OCI-LY7 (cell line): Measurements from ENCODE around the gene DYNC1I1. TPM values are rescaled to one million over a fixed set of nuclear protein-coding genes. Genes with fewer than 3 reads are reported as not detected.

Experiments used
- BruUV-seq: library from RNA; stranded (reverse); fragments of 400-500 nt; replicated peaks from 2 replicates; lab custom pipeline; 2021; lab: Mats Ljungman, UMichigan
- CTCF ChIA-PET: fragments of 300-600 bp; sonication (Branson Sonifier 250); formaldehyde crosslinking; loops from one replicate; lab custom pipeline; 2022; ENCODE audit warnings: antibody characterized with exemption; ENCODE audit not compliant: unreplicated experiment; lab: Charles Lee
- POLR2A ChIA-PET: fragments of 300-600 bp; sonication (Branson Sonifier 250); formaldehyde crosslinking; loops from one replicate; lab custom pipeline; 2022; ENCODE audit warnings: antibody characterized with exemption; lab: Charles Lee
- DNase-seq: peaks from one replicate; pipeline ENCODE4 v3.0.0-alpha.2; 2015; ENCODE audit warnings: low spot score
- H2AFZ ChIP-seq: fragments of 200-600 bp; sonication (generic), shearing (Covaris generic); 2 replicates; pipeline ENCODE4 v1.6.1; 2014; ENCODE audit warnings: mild to moderate bottlenecking, antibody characterized with exemption, low read length, moderate library complexity
- H3K27ac ChIP-seq: fragments of 200-600 bp; sonication (generic); 2 replicates; pipeline ENCODE4 v1.5.1; 2014; ENCODE audit warnings: mixed run types, low read depth, mild to moderate bottlenecking, moderate library complexity, low read length, inconsistent platforms; ENCODE audit not compliant: poor library complexity, severe bottlenecking
- H3K36me3 ChIP-seq: fragments of 200-600 bp; sonication (generic); 2 replicates; pipeline ENCODE4 v1.6.1; 2014; ENCODE audit warnings: mild to moderate bottlenecking, antibody characterized with exemption, low read length, moderate library complexity, mixed read lengths; ENCODE audit not compliant: insufficient read depth
- H3K4me1 ChIP-seq: fragments of 200-600 bp; sonication (generic); 2 replicates; pipeline ENCODE4 v1.5.1; 2014; ENCODE audit warnings: mild to moderate bottlenecking, low read length; ENCODE audit not compliant: insufficient read depth, poor library complexity, severe bottlenecking
- H3K4me2 ChIP-seq: fragments of 200-600 bp; sonication (generic); 2 replicates; pipeline ENCODE4 v1.6.1; 2014; ENCODE audit warnings: mild to moderate bottlenecking, low read length
- H3K4me3 ChIP-seq: fragments of 200-600 bp; sonication (generic); 2 replicates; pipeline ENCODE4 v1.5.1; 2014; ENCODE audit warnings: mild to moderate bottlenecking, low read depth, low read length; ENCODE audit not compliant: poor library complexity, severe bottlenecking
- H3K79me2 ChIP-seq: fragments of 200-600 bp; sonication (generic); 2 replicates; pipeline ENCODE4 v1.6.1; 2016; ENCODE audit warnings: low read depth, mild to moderate bottlenecking, low read length, moderate library complexity, mixed read lengths; ENCODE audit not compliant: insufficient read depth
- H3K9me2 ChIP-seq: fragments of 200-600 bp; sonication (generic); 2 replicates; pipeline ENCODE4 v1.6.1; 2016; ENCODE audit warnings: mild to moderate bottlenecking, low read length, mixed read lengths; ENCODE audit not compliant: insufficient read depth
- H3K9me3 ChIP-seq: fragments of 200-600 bp; sonication (generic); 2 replicates; pipeline ENCODE4 v1.6.1; 2014; ENCODE audit warnings: mild to moderate bottlenecking, mixed run types, low read length, mixed read lengths
- H4K20me1 ChIP-seq: fragments of 200-600 bp; sonication (generic); 2 replicates; pipeline ENCODE4 v1.6.1; 2014; ENCODE audit warnings: mild to moderate bottlenecking, antibody characterized with exemption, low read length, moderate library complexity, mixed read lengths; ENCODE audit not compliant: insufficient read depth
- EZH2phosphoT487 ChIP-seq: fragments of 200-600 bp; sonication (generic); IDR thresholded peaks from 2 replicates; pipeline ENCODE4 v1.6.1; 2018; ENCODE audit warnings: low read depth, borderline replicate concordance, mild to moderate bottlenecking, mixed run types, antibody characterized with exemption, low read length, moderate library complexity, mixed read lengths
- intact Hi-C: fragments of 100-400 bp; cut with micrococcal nuclease; formaldehyde crosslinking; loops from one replicate; pipeline ENCODE4 v1.10.0; 2022; ENCODE audit not compliant: unreplicated experiment
- total RNA-seq, 2 experiments: library from RNA; depleted of rRNA in 1 of 2; stranded (reverse); fragments of >200 nt in 1 of 2; shearing (Covaris generic) in 1 of 2; gene quantifications; 2 replicates each; pipeline ENCODE4 v1.2.3, GENCODE V29; 2014 to 2022
- TF ChIP-seq, protein P1 (sequence below): fragments of 200-600 bp; sonication (generic); conservative IDR thresholded peaks from 2 replicates; pipeline ENCODE4 v1.5.1; 2014; ENCODE audit warnings: mild to moderate bottlenecking, antibody characterized with exemption, low read length, moderate library complexity, mixed read lengths

DYNC1I1 gene
- total RNA-seq, 2 experiments from 2014 or later: not detected

DNA sequence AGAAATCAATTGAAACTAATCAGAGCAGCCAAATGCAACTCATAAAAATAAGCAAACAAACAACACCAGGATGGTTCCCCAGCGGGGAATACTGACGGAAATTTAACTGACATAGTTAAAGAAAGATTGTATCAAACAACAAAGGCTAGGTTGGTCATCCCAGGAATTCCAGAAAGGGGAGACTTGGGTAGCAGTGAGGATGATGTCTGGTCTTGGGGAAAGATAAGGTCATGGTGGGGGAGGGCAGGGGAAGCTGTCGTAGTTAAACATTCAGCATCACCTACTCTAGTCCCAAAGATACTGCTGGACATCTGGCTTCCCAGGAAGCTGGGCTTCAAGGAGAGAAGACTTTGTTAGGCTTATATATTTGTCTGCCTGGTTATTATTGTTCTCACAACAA lies 50.4 kb downstream of the DYNC1I1 start:
- no TSS peak for BruUV-seq
- no peaks in the 10 kb centered on the region for H3K9me2 ChIP-seq

DNA sequence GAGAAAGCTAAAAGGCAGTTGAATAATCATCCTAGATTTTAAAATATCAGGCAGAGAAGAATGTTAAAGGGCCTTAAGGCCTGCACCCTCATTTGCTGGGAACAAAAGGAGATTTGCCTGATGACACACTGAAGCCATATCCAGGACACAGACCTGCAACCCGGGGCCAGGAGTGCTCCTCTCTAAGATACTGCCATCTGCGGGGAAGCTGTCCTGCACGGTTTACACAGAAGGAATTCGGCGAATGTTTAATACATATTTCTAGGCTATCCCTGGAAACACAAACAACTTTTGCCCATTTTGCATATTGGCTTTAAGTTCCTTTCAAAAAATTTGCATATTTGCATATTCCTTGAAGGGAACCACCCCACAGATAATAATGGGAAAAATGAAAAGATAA lies 52.3 kb downstream of the DYNC1I1 start:
- H3K4me1 ChIP-seq: no peaks in the 10 kb centered on the region

More for the DNA sequence above, 50.4 kb downstream of the DYNC1I1 start:
- H2AFZ ChIP-seq: no peak overlapping the region
- H3K36me3 ChIP-seq: no peaks in the 10 kb centered on the region
- no peaks in the 10 kb centered on the region for H4K20me1 ChIP-seq
- DNase-seq: no peak
- TF ChIP-seq, protein P1, sequence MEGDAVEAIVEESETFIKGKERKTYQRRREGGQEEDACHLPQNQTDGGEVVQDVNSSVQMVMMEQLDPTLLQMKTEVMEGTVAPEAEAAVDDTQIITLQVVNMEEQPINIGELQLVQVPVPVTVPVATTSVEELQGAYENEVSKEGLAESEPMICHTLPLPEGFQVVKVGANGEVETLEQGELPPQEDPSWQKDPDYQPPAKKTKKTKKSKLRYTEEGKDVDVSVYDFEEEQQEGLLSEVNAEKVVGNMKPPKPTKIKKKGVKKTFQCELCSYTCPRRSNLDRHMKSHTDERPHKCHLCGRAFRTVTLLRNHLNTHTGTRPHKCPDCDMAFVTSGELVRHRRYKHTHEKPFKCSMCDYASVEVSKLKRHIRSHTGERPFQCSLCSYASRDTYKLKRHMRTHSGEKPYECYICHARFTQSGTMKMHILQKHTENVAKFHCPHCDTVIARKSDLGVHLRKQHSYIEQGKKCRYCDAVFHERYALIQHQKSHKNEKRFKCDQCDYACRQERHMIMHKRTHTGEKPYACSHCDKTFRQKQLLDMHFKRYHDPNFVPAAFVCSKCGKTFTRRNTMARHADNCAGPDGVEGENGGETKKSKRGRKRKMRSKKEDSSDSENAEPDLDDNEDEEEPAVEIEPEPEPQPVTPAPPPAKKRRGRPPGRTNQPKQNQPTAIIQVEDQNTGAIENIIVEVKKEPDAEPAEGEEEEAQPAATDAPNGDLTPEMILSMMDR: no peak
- TF ChIP-seq EZH2phosphoT487: no peak
- ChIA-PET CTCF (no interaction called here), POLR2A (no interaction called here)
- no peaks in the 10 kb centered on the region for H3K79me2 ChIP-seq
- H3K27ac ChIP-seq: no peak overlapping the region
- H3K4me3 ChIP-seq: no peak overlapping the region
- no peak overlapping the region for H3K4me2 ChIP-seq
- intact Hi-C loops: no loop called here
- H3K4me1 ChIP-seq: no peaks in the 10 kb centered on the region
- no peaks in the 10 kb centered on the region for H3K9me3 ChIP-seq

More for the DNA sequence above, 52.3 kb downstream of the DYNC1I1 start:
- Histone ChIP-seq H3K36me3 (no peaks in the 10 kb centered on the region), H3K9me2 (no peaks in the 10 kb centered on the region), H3K9me3 (no peaks in the 10 kb centered on the region), H3K4me3 (no peak overlapping the region), H3K79me2 (no peaks in the 10 kb centered on the region), H3K27ac (no peak overlapping the region), H3K4me2 (no peak overlapping the region), H4K20me1 (no peaks in the 10 kb centered on the region), H2AFZ (no peak overlapping the region)
- ChIA-PET POLR2A (no interaction called here), CTCF (no interaction called here)
- BruUV-seq: no TSS peak
- intact Hi-C loops: no loop called here
- TF ChIP-seq, protein P1: no peak
- no peak for TF ChIP-seq EZH2phosphoT487
- no peak for DNase-seq
